Measurements from ENCODE around the gene COIL.
"Not testable (repeated sequence)": the region's sequence is repeated elsewhere in the genome, so short reads cannot be mapped to it uniquely, and the experiment has no call there.

COIL gene

DNA sequence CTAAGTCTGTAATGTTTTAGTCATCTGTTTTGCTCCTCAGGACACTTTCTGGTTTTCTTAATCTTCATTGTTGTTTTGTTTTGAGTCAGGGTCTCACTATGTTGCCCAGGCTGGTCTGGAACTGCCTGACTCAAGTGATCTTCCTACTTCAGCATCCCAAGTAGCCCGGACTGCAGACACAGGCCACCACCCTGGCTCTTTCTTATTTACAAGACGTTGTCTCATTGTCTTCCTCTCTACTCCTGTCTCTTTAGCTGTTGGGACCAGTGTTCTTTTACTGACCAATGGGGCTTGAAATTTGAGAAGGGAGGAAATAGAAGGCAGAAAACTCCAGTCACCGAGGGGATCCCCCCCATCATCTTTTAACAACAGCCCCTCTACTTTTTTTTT is 18.2 kb upstream of the COIL start:
- in situ Hi-C loops (cut with MboI; ENCODE audit: low sequenced_read_pairs), result no loop called here

DNA sequence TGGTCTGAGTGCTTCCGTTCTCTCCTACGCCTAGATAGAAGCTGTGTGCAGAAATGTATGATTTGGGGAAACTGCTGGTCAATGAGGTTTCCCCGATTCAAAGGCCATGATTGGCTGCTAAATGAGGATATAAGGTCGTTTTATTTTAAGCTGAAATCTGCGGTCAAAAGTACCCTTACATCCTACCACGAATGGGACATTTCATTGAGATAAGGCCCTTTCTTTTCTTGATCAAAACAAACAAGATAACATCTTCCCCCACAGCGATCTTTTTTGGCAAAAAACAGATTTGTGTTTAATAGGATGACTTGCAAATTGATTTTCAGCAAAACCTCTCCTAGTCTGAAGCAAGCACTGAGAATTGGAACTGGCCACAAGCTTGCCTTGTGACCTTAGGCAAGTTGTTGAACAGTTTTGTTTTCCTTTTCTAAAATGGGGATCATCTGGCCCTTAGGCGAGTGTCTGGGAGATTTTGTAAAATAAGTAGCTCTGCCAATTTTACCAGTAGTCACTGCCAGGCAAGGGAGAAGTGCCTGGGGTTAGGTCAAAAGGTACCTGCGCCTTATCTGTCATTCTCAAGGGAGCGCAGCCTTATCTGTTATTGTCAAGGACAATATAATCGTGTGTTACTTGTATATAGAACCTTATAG is 17.7 kb upstream of the COIL start:
- in situ Hi-C loops (cut with MboI; ENCODE audit: low sequenced_read_pairs), result no loop called here

GRCh38 chr17:56977673-56978395 is 17.0 kb upstream of the COIL start, which contains the start of gene SCPEP1:
SCPEP1 (plus strand) TSS chr17:56978131; CDS start chr17:56978160, 29 bp downstream.
- in situ Hi-C loops (cut with MboI; ENCODE audit: low sequenced_read_pairs), result no loop called here

GRCh38 chr17:56976941-56977608 is 16.2 kb upstream of the COIL start:
- in situ Hi-C loops (cut with MboI; ENCODE audit: low sequenced_read_pairs), result no loop called here

- in situ Hi-C loops (cut with MboI; ENCODE audit: low sequenced_read_pairs), result no loop called here
Observed at GRCh38 chr17:56975656-56976055, 14.8 kb upstream of the COIL start.

- in situ Hi-C loops (cut with MboI; ENCODE audit: low sequenced_read_pairs), result no loop called here
Observed at GRCh38 chr17:56974055-56974454, 13.2 kb upstream of the COIL start.

DNA sequence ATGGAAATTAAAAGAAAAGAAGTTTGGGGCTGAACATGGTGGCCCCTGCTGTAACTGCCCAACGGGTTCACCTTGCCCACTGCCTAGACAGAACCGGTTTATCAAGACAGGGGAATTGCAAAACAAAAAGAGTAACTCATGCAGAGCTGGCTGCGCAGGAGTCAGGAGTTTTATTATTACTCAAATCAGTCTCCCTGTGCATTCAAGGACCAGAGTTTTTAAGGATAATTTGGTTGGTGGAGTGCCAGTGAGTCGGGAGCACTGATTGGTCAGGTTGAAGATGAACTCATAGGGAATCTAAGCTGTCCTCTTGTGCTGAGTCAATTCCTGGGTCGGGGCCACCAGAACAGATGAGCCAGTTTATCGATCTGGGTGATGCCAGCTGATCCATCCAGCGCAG is 12.7 kb upstream of the COIL start:
- in situ Hi-C loops (cut with MboI; ENCODE audit: low sequenced_read_pairs), result no loop called here

- in situ Hi-C loops (cut with MboI; ENCODE audit: low sequenced_read_pairs), result no loop called here
Observed at GRCh38 chr17:56972111-56972730, 11.4 kb upstream of the COIL start.

DNA sequence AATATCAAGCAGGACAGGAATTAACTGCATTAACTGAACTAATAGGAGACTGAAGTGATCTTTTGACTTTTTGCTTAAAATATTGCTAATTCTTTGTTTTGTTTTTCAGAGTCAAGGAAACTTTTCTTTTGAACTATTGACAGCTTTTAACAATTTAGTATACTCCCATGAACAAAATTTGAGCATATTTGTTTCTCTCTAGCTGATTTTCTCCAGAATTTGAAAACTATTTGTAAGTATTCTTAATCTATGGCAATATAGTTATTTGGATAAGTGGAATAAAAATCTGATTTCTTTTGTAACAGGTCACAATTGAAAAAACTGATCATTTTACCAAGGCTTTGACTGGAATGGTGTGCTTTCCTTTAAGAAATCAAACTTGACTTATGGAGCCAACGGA is 10.1 kb upstream of the COIL start:
- in situ Hi-C loops (cut with MboI; ENCODE audit: low sequenced_read_pairs), result no loop called here

- in situ Hi-C loops (cut with MboI; ENCODE audit: low sequenced_read_pairs), result no loop called here
Observed at GRCh38 chr17:56966338-56966737, 5.5 kb upstream of the COIL start.

DNA sequence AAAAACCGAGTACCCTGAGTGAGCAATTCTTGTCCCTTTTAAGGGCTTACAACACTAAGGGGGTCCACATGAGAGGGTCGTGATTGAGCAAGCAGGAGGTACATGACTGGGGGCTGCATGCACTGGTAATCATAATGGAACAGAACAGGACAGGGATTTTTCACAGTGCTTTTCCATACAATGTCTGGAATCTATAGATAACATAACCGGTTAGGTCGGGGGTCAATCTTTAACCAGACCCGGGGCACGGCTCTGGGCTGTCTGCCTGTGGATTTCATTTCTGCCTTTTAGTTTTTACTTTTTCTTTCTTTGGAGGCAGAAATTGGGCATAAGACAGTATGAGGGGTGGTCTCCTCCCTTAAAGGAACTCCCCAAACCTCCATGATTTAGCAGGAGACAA is 4.8 kb upstream of the COIL start:
- in situ Hi-C loops (cut with MboI; ENCODE audit: low sequenced_read_pairs), result not testable (repeated sequence)

DNA sequence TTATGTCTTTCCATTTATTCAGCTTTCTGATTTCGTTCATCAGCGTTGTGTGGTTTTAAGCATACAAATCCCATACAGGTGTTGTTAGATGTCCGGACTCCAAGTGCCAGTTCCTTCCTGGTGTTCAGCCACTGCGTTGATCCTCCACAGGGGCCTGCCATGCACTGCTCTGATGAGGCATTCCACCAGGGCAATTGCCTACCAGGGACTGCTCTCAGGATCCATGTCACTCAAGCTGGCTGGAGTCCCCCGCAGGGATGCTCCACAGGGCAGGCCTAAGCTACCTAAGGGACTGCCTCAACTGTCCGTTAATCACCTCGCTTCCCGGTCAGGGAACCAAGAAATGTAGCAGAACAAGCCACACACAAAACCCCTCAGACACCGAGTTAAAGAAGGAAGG is 4.4 kb upstream of the COIL start:
- in situ Hi-C loops (cut with MboI; ENCODE audit: low sequenced_read_pairs), result not testable (repeated sequence)

GRCh38 chr17:56956992-56957391 is 3.9 kb downstream of the COIL start:
- in situ Hi-C loops (cut with MboI; ENCODE audit: low sequenced_read_pairs), result no loop called here

DNA sequence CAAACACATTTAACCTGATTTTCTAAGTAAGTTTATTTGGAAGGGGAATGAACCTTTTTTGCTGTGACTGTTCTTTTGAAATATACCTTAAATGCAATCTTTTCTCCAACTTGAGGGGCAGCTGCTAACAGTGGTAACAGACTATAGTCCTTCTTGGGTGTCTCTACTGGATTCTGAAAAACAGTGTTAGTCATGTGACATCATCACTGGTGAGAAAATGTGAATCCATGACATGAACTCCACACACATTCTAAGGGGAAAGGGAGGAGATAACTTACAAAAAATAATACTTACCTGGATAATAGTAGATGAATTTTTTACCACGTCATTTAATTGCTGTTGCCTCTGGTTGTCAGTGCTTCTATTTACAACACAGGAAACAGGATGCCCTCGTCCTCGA is 11.3 kb downstream of the COIL start:
- in situ Hi-C loops (cut with MboI; ENCODE audit: low sequenced_read_pairs), result no loop called here

DNA sequence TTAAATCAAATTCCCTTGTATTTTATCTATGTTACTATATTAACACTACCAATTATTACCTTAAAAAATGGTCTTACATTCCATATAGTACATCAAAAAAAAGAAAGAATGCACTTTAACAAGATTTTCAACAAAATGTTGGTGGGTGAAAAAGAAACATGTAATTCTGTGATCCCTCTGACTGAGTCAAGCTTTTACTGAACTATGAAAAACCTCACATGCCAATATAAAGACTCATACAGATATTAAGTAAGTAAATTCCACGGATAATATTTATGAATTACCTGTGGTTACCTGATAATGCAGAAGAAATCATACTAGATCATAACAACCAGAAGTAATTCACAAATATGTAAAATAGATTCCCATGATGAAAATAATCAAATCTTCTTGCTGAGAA is 12.4 kb downstream of the COIL start:
- in situ Hi-C loops (cut with MboI; ENCODE audit: low sequenced_read_pairs), result no loop called here

DNA sequence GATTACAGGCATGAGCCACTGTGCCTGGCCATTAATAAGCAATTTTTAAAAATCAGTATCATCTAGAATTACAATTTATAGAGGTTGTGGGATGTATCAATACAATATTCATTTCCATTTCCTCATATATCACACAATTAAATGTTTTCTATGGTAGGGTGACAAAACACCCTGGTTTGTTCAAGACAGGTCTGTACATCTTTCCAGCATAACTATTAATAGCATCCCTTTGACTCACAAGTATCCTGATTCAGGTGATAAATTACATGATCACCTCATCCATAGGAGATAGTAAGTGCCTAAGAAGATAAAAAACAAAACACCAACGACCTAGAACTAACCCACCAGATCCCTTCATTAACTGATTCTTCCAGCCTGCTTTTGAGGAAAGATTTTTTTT is 13.1 kb downstream of the COIL start:
- in situ Hi-C loops (cut with MboI; ENCODE audit: low sequenced_read_pairs), result no loop called here

- in situ Hi-C loops (cut with MboI; ENCODE audit: low sequenced_read_pairs), result no loop called here
Observed at GRCh38 chr17:56945938-56946505, 14.8 kb downstream of the COIL start.

- in situ Hi-C loops (cut with MboI; ENCODE audit: low sequenced_read_pairs), result no loop called here
Observed at GRCh38 chr17:56943505-56944125, 17.2 kb downstream of the COIL start.

DNA sequence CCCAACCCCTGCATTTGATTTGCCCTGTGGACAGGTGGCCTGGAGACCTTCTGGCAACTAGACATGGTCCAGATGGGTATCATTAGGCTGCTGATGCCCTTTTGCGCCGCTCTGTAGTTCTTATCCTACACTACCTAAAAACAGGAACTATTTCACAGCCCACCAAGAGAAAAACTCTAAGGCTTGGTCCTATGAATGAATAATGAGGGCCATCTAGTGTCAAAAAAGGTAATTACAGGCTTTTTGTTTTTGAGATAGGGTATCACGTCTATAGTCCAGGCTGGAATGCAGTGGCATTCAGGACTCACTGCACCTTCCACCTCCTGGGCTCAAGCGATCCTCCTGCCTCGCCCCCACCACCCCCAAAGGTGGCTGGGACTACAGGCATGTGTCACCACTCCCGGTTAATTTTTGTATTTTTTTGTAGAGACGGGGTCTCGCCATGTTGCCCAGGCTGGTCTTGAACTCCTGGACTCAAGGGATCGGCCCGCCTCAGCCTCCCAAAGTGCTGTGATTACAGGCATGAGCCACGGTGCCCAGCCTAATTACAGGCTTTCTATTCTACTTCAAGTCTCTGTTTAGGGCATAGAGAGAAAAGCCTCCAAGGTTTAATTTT is 20.9 kb downstream of the COIL start:
- in situ Hi-C loops (cut with MboI; ENCODE audit: low sequenced_read_pairs), result no loop called here

GRCh38 chr17:56938206-56938605 is 22.6 kb downstream of the COIL start:
- in situ Hi-C loops (cut with MboI; ENCODE audit: low sequenced_read_pairs), result not testable (repeated sequence)
